MCF 10A (cell line): Measurements from ENCODE around the gene ELFN2. TPM values are rescaled to one million over a fixed set of nuclear protein-coding genes. Genes with fewer than 3 reads are reported as not detected.
A peak's percentile ranks its signal among the peaks of the same experiment; 100 is the strongest.

Experiments used
- BruUV-seq: library from RNA; stranded (reverse); fragments of 400-500 nt; replicated peaks from 2 replicates; lab custom pipeline; 2021; lab: Mats Ljungman, UMichigan
- CTCF ChIA-PET: fragments of 300-600 bp; sonication (Branson Sonifier 250); formaldehyde crosslinking; extraction: SDS; loops from one replicate; lab custom pipeline; 2021; ENCODE audit warnings: antibody characterized with exemption, inconsistent platforms; lab: Yijun Ruan, JAX
- POLR2A ChIA-PET: fragments of 300-600, 350-650 bp; sonication (Branson Sonifier 250); formaldehyde crosslinking; extraction: SDS; loops from one replicate; lab custom pipeline; 2020; ENCODE audit warnings: antibody characterized with exemption, inconsistent platforms; lab: Yijun Ruan, JAX
- DNase-seq: peaks from one replicate; pipeline ENCODE4 v3.0.0-alpha.2; 2018; ENCODE audit not compliant: unreplicated experiment
- H3K27ac Mint-ChIP-seq: one replicate; pipeline ENCODE4 v1.8.0; 2022; ENCODE audit warnings: mild to moderate bottlenecking, low read depth, mixed read lengths; ENCODE audit not compliant: unreplicated experiment
- H3K27me3 Mint-ChIP-seq: one replicate; pipeline ENCODE4 v1.8.0; 2022; ENCODE audit warnings: mixed read lengths; ENCODE audit not compliant: insufficient read depth, unreplicated experiment
- H3K36me3 Mint-ChIP-seq: one replicate; pipeline ENCODE4 v1.8.0; 2022; ENCODE audit warnings: mild to moderate bottlenecking, moderate library complexity, mixed read lengths; ENCODE audit not compliant: insufficient read depth, unreplicated experiment
- H3K4me1 Mint-ChIP-seq: one replicate; pipeline ENCODE4 v1.8.0; 2022; ENCODE audit warnings: mixed read lengths; ENCODE audit not compliant: insufficient read depth, unreplicated experiment
- H3K4me3 Mint-ChIP-seq: one replicate; pipeline ENCODE4 v1.8.0; 2022; ENCODE audit warnings: mild to moderate bottlenecking, moderate library complexity, mixed read lengths; ENCODE audit not compliant: unreplicated experiment
- H3K9me3 Mint-ChIP-seq: one replicate; pipeline ENCODE4 v1.8.0; 2022; ENCODE audit warnings: mixed read lengths; ENCODE audit not compliant: unreplicated experiment
- CTCF ChIP-seq: fragments of 200-600 bp; IDR thresholded peaks from one replicate; pipeline ENCODE4 v1.8.0; 2022; ENCODE audit warnings: antibody characterized with exemption, mild to moderate bottlenecking; ENCODE audit not compliant: unreplicated experiment
- intact Hi-C: fragments of 100-400 bp; cut with micrococcal nuclease; formaldehyde crosslinking; loops from 2 replicates; pipeline ENCODE4 v1.14.1; 2022
- total RNA-seq: library from RNA; stranded (reverse); gene quantifications from 2 replicates; pipeline ENCODE4 v1.2.3, GENCODE V29; 2022

The ELFN2 gene
- total RNA-seq, 1 experiment from 2014 or later, result 4.2 TPM

- no peaks in the 10 kb centered on the region for H3K27me3 Mint-ChIP-seq
- no peak for TF ChIP-seq CTCF
- ChIA-PET POLR2A (no interaction called here), CTCF (interaction anchor here (1.5 kb wide), 1 partner anchor 148 kb away, joined by 3 read pairs; no protein-coding TSS in a partner anchor)
- no peak overlapping the region for H3K4me3 Mint-ChIP-seq
- no peaks in the 10 kb centered on the region for H3K9me3 Mint-ChIP-seq
- H3K36me3 Mint-ChIP-seq, result no peaks in the 10 kb centered on the region
- H3K27ac Mint-ChIP-seq, result no peak overlapping the region
- H3K4me1 Mint-ChIP-seq, result no peaks in the 10 kb centered on the region
- no TSS peak for BruUV-seq
- intact Hi-C loops, result no loop called here
- DNase-seq, result no peak
These were observed 36.9 kb upstream of the ELFN2 start for GRCh38 chr22:37464181-37464580.

- DNase-seq, result peak; percentile 49
- no peak for TF ChIP-seq CTCF
- H3K36me3 Mint-ChIP-seq, result no peaks in the 10 kb centered on the region
- CTCF ChIA-PET, result interaction anchor here (1.0 to 1.1 kb wide), 2 partner anchors 9 to 147 kb away, joined by 3 to 4 read pairs; no protein-coding TSS in a partner anchor
- no TSS peak for BruUV-seq
- no peak overlapping the region for H3K4me3 Mint-ChIP-seq
- H3K4me1 Mint-ChIP-seq, result no peaks in the 10 kb centered on the region
- H3K27me3 Mint-ChIP-seq, result no peaks in the 10 kb centered on the region
- H3K9me3 Mint-ChIP-seq, result no peaks in the 10 kb centered on the region
- H3K27ac Mint-ChIP-seq, result no peak overlapping the region
- POLR2A ChIA-PET, result interaction anchor here (1.2 kb wide), 1 partner anchor 149 kb away, joined by 4 read pairs; no protein-coding TSS in a partner anchor
- intact Hi-C loops, result no loop called here
These were observed 35.7 kb upstream of the ELFN2 start for GRCh38 chr22:37462983-37463382.

- intact Hi-C loops, result no loop called here
- H3K27me3 Mint-ChIP-seq, result no peaks in the 10 kb centered on the region
- no peak for TF ChIP-seq CTCF
- BruUV-seq, result no TSS peak
- ChIA-PET CTCF (interaction anchor here (1.0 to 1.7 kb wide), 3 partner anchors 10 to 146 kb away, joined by 3 to 5 read pairs (median 4); no protein-coding TSS in a partner anchor), POLR2A (interaction anchor here (1.2 kb wide), 1 partner anchor 148 kb away, joined by 4 read pairs; no protein-coding TSS in a partner anchor)
- no peak overlapping the region for H3K27ac Mint-ChIP-seq
- H3K36me3 Mint-ChIP-seq, result no peaks in the 10 kb centered on the region
- no peak for DNase-seq
- H3K4me1 Mint-ChIP-seq, result no peaks in the 10 kb centered on the region
- H3K4me3 Mint-ChIP-seq, result no peak overlapping the region
- H3K9me3 Mint-ChIP-seq, result no peaks in the 10 kb centered on the region
These were observed 35.2 kb upstream of the ELFN2 start for GRCh38 chr22:37462436-37462835.

GRCh38 chr22:37461961-37462360, 34.7 kb upstream of the ELFN2 start:
- no peak for DNase-seq
- no peaks in the 10 kb centered on the region for H3K27me3 Mint-ChIP-seq
- no peak overlapping the region for H3K4me3 Mint-ChIP-seq
- intact Hi-C loops, result no loop called here
- ChIA-PET CTCF (interaction anchor here (1.7 kb wide), 1 partner anchor 145 kb away, joined by 5 read pairs; no protein-coding TSS in a partner anchor), POLR2A (interaction anchor here (1.2 kb wide), 1 partner anchor 148 kb away, joined by 4 read pairs; no protein-coding TSS in a partner anchor)
- H3K27ac Mint-ChIP-seq, result no peak overlapping the region
- no peaks in the 10 kb centered on the region for H3K4me1 Mint-ChIP-seq
- no peaks in the 10 kb centered on the region for H3K9me3 Mint-ChIP-seq
- no TSS peak for BruUV-seq
- no peaks in the 10 kb centered on the region for H3K36me3 Mint-ChIP-seq
- TF ChIP-seq CTCF, result no peak
